Gastrocnemius medialis (tissue), 4 donors: ENCODE measurements around the gene PHF13. TPM values are rescaled to one million over a fixed set of nuclear protein-coding genes. Genes with fewer than 3 reads are reported as not detected.
"Not testable (repeated sequence)": the region's sequence is repeated elsewhere in the genome, so short reads cannot be mapped to it uniquely, and the experiment has no call there.

ENCODE experiments used
- ATAC-seq, 2 donors: fragments of 150-250 bp; one replicate each; pipeline ENCODE4 v1.9.1; 2016
- DNase-seq, 2 donors: peaks; one replicate each; pipeline ENCODE4 v3.0.0-alpha.2; 2019
- H3K27ac ChIP-seq, 4 donors: fragments of 200-600 bp; sonication (generic); 1 replicate in 1 of 4; 2 replicates in 3 of 4; pipeline ENCODE4 v1.5.1; 2016 to 2018; ENCODE audit warnings: mild to moderate bottlenecking in 2 of 4, moderate library complexity in 1 of 4
- H3K27me3 ChIP-seq, 3 donors: fragments of 200-600 bp; sonication (generic) in 2 of 3; 1 replicate in 1 of 3; 2 replicates in 2 of 3; pipeline versions ENCODE4 v1.5.1 to v1.6.0; 2016 to 2019; ENCODE audit warnings: mild to moderate bottlenecking in 1 of 3, moderate library complexity in 1 of 3
- H3K36me3 ChIP-seq, 2 donors: fragments of 200-600 bp; sonication (generic) in 1 of 2; one replicate each; pipeline ENCODE4 v1.5.1; 2017 to 2018
- H3K4me1 ChIP-seq, 2 donors: fragments of 200-600 bp; sonication (generic) in 1 of 2; one replicate each; pipeline ENCODE4 v1.5.1; 2016 to 2017; ENCODE audit warnings: mild to moderate bottlenecking in 2 of 2
- H3K4me3 ChIP-seq, 4 donors: fragments of 200-600 bp; sonication (generic) in 3 of 4; 1 replicate in 1 of 4; 2 replicates in 3 of 4; pipeline ENCODE4 v1.5.1; 2016 to 2019; ENCODE audit warnings: mild to moderate bottlenecking in 2 of 4
- H3K9me3 ChIP-seq, 3 donors: fragments of 200-600 bp; sonication (generic) in 2 of 3; 1 replicate in 1 of 3; 2 replicates in 2 of 3; pipeline ENCODE4 v1.5.1; 2016 to 2019
- CTCF ChIP-seq, 5 experiments: fragments of 450-650 bp in 3 of 5; fragments of 200-600 bp in 2 of 5; sonication (generic) in 2 of 5; IDR thresholded peaks in 4 of 5; conservative IDR thresholded peaks in 1 of 5; 1 replicate in 4 of 5; 2 replicates in 1 of 5; pipeline ENCODE4 v1.5.1; 2016 to 2019; ENCODE audit warnings: antibody characterized with exemption in 5 of 5, mild to moderate bottlenecking in 3 of 5, moderate library complexity in 3 of 5
- POLR2A ChIP-seq, 2 donors: fragments of 450-650 bp; IDR thresholded peaks; one replicate each; pipeline ENCODE4 v1.6.1; 2017; ENCODE audit warnings: antibody characterized with exemption in 2 of 2, mild to moderate bottlenecking in 2 of 2, moderate library complexity in 2 of 2
- in situ Hi-C, 4 donors: fragments of 200-750 bp; cut with MboI; loops; one replicate each; pipeline versions ENCODE4 v1.15.0 to v1.8.0; 2017; ENCODE audit warnings: low sequenced_read_pairs in 4 of 4
- intact Hi-C: fragments of 100-400 bp; cut with DNase I; formaldehyde crosslinking; loops from one replicate; pipeline ENCODE4 v1.15.1; 2023; ENCODE audit warnings: low total_unique reads
- total RNA-seq, 4 donors: library from RNA; depleted of rRNA; stranded (reverse); fragments of >200 nt; gene quantifications; one replicate each; pipeline versions ENCODE4 v1.1.0 to v1.2.3, GENCODE V29; 2016

PHF13 gene
- total RNA-seq, 4 donors from 2014 or later: 4.7 to 8.5 (median 5.3) TPM

- intact Hi-C loops: no loop called here
- H3K36me3 ChIP-seq: no peaks in the 10 kb centered on the region
- no peaks in the 10 kb centered on the region for H3K4me1 ChIP-seq
- in situ Hi-C loops: no loop called here
- H3K4me3 ChIP-seq: no peak overlapping the region
- ATAC-seq: no peak
- H3K27ac ChIP-seq: no peak overlapping the region
- TF ChIP-seq POLR2A (IDR thresholded peaks at IDR 0.05): no peak
- TF ChIP-seq CTCF (IDR thresholded peaks at IDR 0.05 in 4 of 5, conservative IDR thresholded peaks at IDR 0.05 in 1 of 5): no peak
- DNase-seq: no peak
- no peaks in the 10 kb centered on the region for H3K27me3 ChIP-seq
- H3K9me3 ChIP-seq: no peaks in the 10 kb centered on the region
These were observed 47.0 kb downstream of the PHF13 start for GRCh38 chr1:6660415-6661049.

GRCh38 chr1:6662468-6662867, 48.9 kb downstream of the PHF13 start:
- H3K36me3 ChIP-seq: peaks cover 0 to 11% of the 10 kb centered on the region in 2 donors
- DNase-seq, ATAC-seq, in situ Hi-C loops, H3K27me3 ChIP-seq, H3K27ac ChIP-seq, H3K4me1 ChIP-seq, H3K9me3 ChIP-seq, intact Hi-C loops, H3K4me3 ChIP-seq: not testable (repeated sequence)

- intact Hi-C loops (no loop called here), in situ Hi-C loops (no loop called here)
- Histone ChIP-seq H3K4me1 (no peaks in the 10 kb centered on the region), H3K36me3 (peaks cover 0 to 14% of the 10 kb centered on the region in 2 donors), H3K9me3 (no peaks in the 10 kb centered on the region), H3K4me3 (no peak overlapping the region), H3K27me3 (no peaks in the 10 kb centered on the region), H3K27ac (no peak overlapping the region)
- ATAC-seq (no peak), DNase-seq (no peak)
- TF ChIP-seq POLR2A (IDR thresholded peaks at IDR 0.05): no peak
- TF ChIP-seq CTCF (IDR thresholded peaks at IDR 0.05 in 4 of 5, conservative IDR thresholded peaks at IDR 0.05 in 1 of 5): no peak
These were observed 53.2 kb downstream of the PHF13 start for GRCh38 chr1:6666696-6667095.

GRCh38 chr1:6667139-6667538, 53.6 kb downstream of the PHF13 start:
- H3K36me3 ChIP-seq: peaks cover 0 to 14% of the 10 kb centered on the region in 2 donors
- H3K27me3 ChIP-seq: no peaks in the 10 kb centered on the region
- in situ Hi-C loops (no loop called here), intact Hi-C loops (no loop called here)
- no peak overlapping the region for H3K27ac ChIP-seq
- DNase-seq (no peak), ATAC-seq (peak in 1 of 2 donors; percentile 33)
- H3K4me3 ChIP-seq: no peak overlapping the region
- TF ChIP-seq POLR2A (IDR thresholded peaks at IDR 0.05): no peak
- no peak for TF ChIP-seq CTCF (IDR thresholded peaks at IDR 0.05 in 4 of 5, conservative IDR thresholded peaks at IDR 0.05 in 1 of 5)
- H3K9me3 ChIP-seq: no peaks in the 10 kb centered on the region
- peaks cover 1 to 4% of the 10 kb centered on the region in 2 donors for H3K4me1 ChIP-seq

GRCh38 chr1:6668503-6668902, 55.0 kb downstream of the PHF13 start:
- H3K27me3 ChIP-seq: no peaks in the 10 kb centered on the region
- DNase-seq: no peak
- no peak overlapping the region for H3K27ac ChIP-seq
- H3K9me3 ChIP-seq: no peaks in the 10 kb centered on the region
- in situ Hi-C loops (no loop called here), intact Hi-C loops (no loop called here)
- ATAC-seq: no peak
- TF ChIP-seq POLR2A (IDR thresholded peaks at IDR 0.05) (no peak), CTCF (IDR thresholded peaks at IDR 0.05 in 4 of 5, conservative IDR thresholded peaks at IDR 0.05 in 1 of 5) (no peak)
- no peak overlapping the region for H3K4me3 ChIP-seq
- peaks cover 11 to 13% of the 10 kb centered on the region in 2 donors for H3K4me1 ChIP-seq
- peaks cover 0 to 14% of the 10 kb centered on the region in 2 donors for H3K36me3 ChIP-seq
